Stomach (tissue), 4 donors: ENCODE measurements around the gene ZNF689.
"Not testable (repeated sequence)": the region's sequence is repeated elsewhere in the genome, so short reads cannot be mapped to it uniquely, and the experiment has no call there.

Experiments used
- CTCF ChIP-seq, 7 experiments: fragments of 450-650 bp in 4 of 7; fragments of 200-600 bp in 3 of 7; sonication (generic) in 3 of 7; IDR thresholded peaks; one replicate each; pipeline ENCODE4 v1.5.1; 2016 to 2019; ENCODE audit warnings: antibody characterized with exemption in 7 of 7, control low read depth in 2 of 7, mild to moderate bottlenecking in 1 of 7
- EP300 ChIP-seq: sonication (generic); formaldehyde crosslinking; IDR thresholded peaks from one replicate; pipeline ENCODE4 v1.6.1; 2017; ENCODE audit warnings: antibody characterized with exemption
- POLR2A ChIP-seq, 4 donors: fragments of 450-650 bp; IDR thresholded peaks; one replicate each; pipeline ENCODE4 v1.6.1; 2016; ENCODE audit warnings: antibody characterized with exemption in 4 of 4, control low read depth in 2 of 4, mild to moderate bottlenecking in 1 of 4, moderate library complexity in 1 of 4
- POLR2AphosphoS5 ChIP-seq, 3 donors: sonication (generic); formaldehyde crosslinking; IDR thresholded peaks; one replicate each; pipeline ENCODE4 v1.6.1; 2016; ENCODE audit warnings: antibody characterized with exemption in 3 of 3

- TF ChIP-seq CTCF (IDR thresholded peaks at IDR 0.05); POLR2A (IDR thresholded peaks at IDR 0.05); EP300; POLR2AphosphoS5 (IDR thresholded peaks at IDR 0.05): not testable (repeated sequence)
Measured at GRCh38 chr16:30637139-30637538, 26.9 kb upstream of the ZNF689 start.
